GM12801 (cell line): Measurements from ENCODE around the gene SLC4A1AP.

Experiments
- CTCF ChIP-seq: IDR thresholded peaks from one replicate; pipeline ENCODE4 v1.5.1; 2011; ENCODE audit warnings: control low read depth; ENCODE audit not compliant: insufficient read length; ENCODE audit errors: extremely low read depth

Gene SLC4A1AP

GRCh38 chr2:27702302-27702701 lies 38.6 kb downstream of the SLC4A1AP start:
- TF ChIP-seq CTCF: no peak

GRCh38 chr2:27703638-27704341 lies 40.1 kb downstream of the SLC4A1AP start:
- TF ChIP-seq CTCF: peak; percentile 67

- TF ChIP-seq CTCF: no peak
Measured at GRCh38 chr2:27704342-27704876, 40.7 kb downstream of the SLC4A1AP start.

GRCh38 chr2:27705851-27706622 lies 42.3 kb downstream of the SLC4A1AP start:
- TF ChIP-seq CTCF: no peak

GRCh38 chr2:27707462-27708256 lies 44.0 kb downstream of the SLC4A1AP start:
- no peak for TF ChIP-seq CTCF

- TF ChIP-seq CTCF: no peak
Measured at GRCh38 chr2:27708257-27708654, 44.6 kb downstream of the SLC4A1AP start.

- TF ChIP-seq CTCF: no peak
Measured at GRCh38 chr2:27708666-27709065, 45.0 kb downstream of the SLC4A1AP start.
